ENCODE results near the gene PLEKHG7.

- TF ChIP-seq TAF1 (IDR thresholded peaks at IDR 0.05; ENCODE audit: borderline replicate concordance, insufficient read depth, low read length) (no peak), REST (IDR thresholded peaks at IDR 0.05; ENCODE audit: insufficient read depth in 1 of 2, low read depth in 2 of 2, low read length in 2 of 2) (no peak), POLR2AphosphoS5 (IDR thresholded peaks at IDR 0.05; ENCODE audit: low read depth, low read length) (no peak)
Observed at GRCh38 chr12:92721656-92722055, 18.9 kb downstream of the PLEKHG7 start.
